Measurements from ENCODE around the gene CARD10.

CARD10 gene

GRCh38 chr22:37519268-37520195 is at the start of gene CARD10:
TSS of gene CARD10 (minus strand) at chr22:37519415. CDS start at chr22:37519200, 215 bp downstream.
- DNase-seq, result peak; percentile 11

- no peak for DNase-seq
Measured at GRCh38 chr22:37568448-37569008, 49.3 kb upstream of the CARD10 start.

- DNase-seq, result no peak
Measured at GRCh38 chr22:37568012-37568411, 48.8 kb upstream of the CARD10 start.

- DNase-seq, result peak; percentile 50
Measured at GRCh38 chr22:37566903-37567798, 47.9 kb upstream of the CARD10 start.

GRCh38 chr22:37566329-37566837 is 47.2 kb upstream of the CARD10 start:
- no peak for DNase-seq

GRCh38 chr22:37565830-37566229 is 46.6 kb upstream of the CARD10 start:
- DNase-seq, result no peak

GRCh38 chr22:37564111-37564711 is 45.0 kb upstream of the CARD10 start:
- DNase-seq, result no peak

GRCh38 chr22:37563153-37564081 is 44.2 kb upstream of the CARD10 start:
- no peak for DNase-seq

- DNase-seq, result no peak
Measured at GRCh38 chr22:37562049-37562875, 43.0 kb upstream of the CARD10 start.

GRCh38 chr22:37561212-37562048 is 42.2 kb upstream of the CARD10 start:
- peak; percentile 15 for DNase-seq

GRCh38 chr22:37560608-37561211 is 41.5 kb upstream of the CARD10 start:
- no peak for DNase-seq

GRCh38 chr22:37559901-37560607 is 40.8 kb upstream of the CARD10 start, which contains the start of gene CDC42EP1:
TSS of gene CDC42EP1 (plus strand) at chr22:37560480. CDS start at chr22:37566350, 5,870 bp downstream.
- no peak for DNase-seq

GRCh38 chr22:37559521-37559900 is 40.3 kb upstream of the CARD10 start:
- no peak for DNase-seq

GRCh38 chr22:37558815-37559214 is 39.6 kb upstream of the CARD10 start:
- no peak for DNase-seq

- DNase-seq, result no peak
Measured at GRCh38 chr22:37557321-37558001, 38.2 kb upstream of the CARD10 start.

- DNase-seq, result no peak
Measured at GRCh38 chr22:37556710-37557109, 37.5 kb upstream of the CARD10 start.

- DNase-seq, result no peak
Measured at GRCh38 chr22:37555029-37555428, 35.8 kb upstream of the CARD10 start.

- no peak for DNase-seq
Measured at GRCh38 chr22:37553725-37554124, 34.5 kb upstream of the CARD10 start.
